Hematopoietic multipotent progenitor cell treated with erythropoietin and hydrocortisone succinate and interleukin-3 and kit ligand, for 15 days (in vitro differentiated cells): ENCODE measurements around the gene ICAM5.

ENCODE experiments used
- DNase-seq: peaks from one replicate; pipeline ENCODE4 v3.0.0-alpha.2; 2015; ENCODE audit warnings: low spot score

ICAM5 gene

DNA sequence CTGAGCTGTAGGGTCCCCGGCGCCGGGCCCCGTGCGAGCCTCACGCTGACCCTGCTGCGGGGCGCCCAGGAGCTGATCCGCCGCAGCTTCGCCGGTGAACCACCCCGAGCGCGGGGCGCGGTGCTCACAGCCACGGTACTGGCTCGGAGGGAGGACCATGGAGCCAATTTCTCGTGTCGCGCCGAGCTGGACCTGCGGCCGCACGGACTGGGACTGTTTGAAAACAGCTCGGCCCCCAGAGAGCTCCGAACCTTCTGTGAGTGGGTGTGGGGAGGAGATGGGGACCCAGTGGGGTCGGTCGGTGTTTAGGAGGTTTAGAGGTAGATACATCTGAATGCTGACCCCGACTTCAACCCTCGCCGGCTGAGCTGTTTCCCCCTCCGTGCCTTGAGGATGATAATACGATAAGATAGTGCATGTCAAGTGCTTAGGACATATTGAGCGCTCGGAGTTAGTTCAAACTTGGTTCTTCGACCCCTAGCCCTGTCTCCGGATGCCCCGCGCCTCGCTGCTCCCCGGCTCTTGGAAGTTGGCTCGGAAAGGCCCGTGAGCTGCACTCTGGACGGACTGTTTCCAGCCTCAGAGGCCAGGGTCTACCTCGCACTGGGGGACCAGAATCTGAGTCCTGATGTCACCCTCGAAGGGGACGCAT is 1.9 kb downstream of the ICAM5 start:
- DNase-seq, result no peak

DNA sequence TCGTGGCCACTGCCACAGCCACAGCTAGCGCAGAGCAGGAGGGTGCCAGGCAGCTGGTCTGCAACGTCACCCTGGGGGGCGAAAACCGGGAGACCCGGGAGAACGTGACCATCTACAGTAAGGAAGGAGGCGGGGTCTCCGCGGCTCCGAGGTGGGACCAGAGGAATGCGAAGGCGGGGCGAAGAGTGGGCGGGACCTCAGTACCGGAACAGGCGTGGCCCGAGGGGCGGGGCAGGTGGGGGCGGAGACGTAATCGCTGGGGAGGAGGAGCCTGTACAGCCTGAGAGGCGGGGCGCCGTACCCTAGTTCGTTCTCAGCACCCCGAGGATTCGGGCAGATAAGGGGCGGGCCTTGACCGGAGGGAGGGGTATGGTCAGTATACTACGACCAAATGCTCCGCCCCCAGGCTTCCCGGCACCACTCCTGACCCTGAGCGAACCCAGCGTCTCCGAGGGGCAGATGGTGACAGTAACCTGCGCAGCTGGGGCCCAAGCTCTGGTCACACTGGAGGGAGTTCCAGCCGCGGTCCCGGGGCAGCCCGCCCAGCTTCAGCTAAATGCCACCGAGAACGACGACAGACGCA is 2.5 kb downstream of the ICAM5 start:
- DNase-seq, result peak; percentile 91

DNA sequence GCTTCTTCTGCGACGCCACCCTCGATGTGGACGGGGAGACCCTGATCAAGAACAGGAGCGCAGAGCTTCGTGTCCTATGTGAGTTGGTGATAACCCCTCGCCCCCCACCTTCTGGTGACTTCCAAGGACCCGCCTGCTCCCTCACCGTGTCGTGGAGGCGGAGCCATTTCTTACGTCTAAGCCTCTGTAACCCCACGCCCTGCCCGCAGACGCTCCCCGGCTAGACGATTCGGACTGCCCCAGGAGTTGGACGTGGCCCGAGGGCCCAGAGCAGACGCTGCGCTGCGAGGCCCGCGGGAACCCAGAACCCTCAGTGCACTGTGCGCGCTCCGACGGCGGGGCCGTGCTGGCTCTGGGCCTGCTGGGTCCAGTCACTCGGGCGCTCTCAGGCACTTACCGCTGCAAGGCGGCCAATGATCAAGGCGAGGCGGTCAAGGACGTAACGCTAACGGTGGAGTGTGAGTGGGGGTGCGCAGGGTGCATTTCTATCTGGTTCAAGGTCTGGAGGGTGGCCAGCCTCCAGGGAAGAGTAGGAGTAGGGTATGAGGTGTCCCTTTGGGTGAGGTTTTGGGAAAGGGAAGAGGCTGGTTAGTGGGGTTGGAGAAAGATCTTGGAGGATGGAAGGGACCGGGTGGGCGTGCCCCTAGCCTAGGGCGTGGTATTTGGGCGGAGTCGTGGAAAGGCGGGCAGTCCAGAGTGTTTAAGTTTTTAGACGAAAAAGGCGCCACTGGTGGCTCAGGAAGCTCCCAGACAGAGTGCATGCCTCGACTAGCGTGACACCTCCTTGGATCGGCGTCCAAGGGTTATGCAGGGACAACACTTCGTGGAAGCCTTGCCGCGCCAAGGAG is 3.3 kb downstream of the ICAM5 start:
- peak; percentile 60 for DNase-seq

DNA sequence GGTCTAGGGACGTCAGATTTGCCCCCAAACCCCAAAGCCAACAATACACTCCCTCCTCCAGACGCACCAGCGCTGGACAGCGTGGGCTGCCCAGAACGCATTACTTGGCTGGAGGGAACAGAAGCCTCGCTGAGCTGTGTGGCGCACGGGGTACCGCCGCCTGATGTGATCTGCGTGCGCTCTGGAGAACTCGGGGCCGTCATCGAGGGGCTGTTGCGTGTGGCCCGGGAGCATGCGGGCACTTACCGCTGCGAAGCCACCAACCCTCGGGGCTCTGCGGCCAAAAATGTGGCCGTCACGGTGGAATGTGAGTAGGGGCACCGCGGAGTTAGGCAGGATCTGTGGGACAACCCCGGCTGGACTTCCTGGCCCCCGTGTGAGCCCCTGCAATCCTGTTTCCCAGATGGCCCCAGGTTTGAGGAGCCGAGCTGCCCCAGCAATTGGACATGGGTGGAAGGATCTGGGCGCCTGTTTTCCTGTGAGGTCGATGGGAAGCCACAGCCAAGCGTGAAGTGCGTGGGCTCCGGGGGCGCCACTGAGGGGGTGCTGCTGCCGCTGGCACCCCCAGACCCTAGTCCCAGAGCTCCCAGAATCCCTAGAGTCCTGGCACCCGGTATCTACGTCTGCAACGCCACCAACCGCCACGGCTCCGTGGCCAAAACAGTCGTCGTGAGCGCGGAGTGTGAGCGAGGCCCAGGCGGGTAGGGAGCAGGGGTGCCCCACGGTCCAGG is 4.0 kb downstream of the ICAM5 start:
- no peak for DNase-seq

DNA sequence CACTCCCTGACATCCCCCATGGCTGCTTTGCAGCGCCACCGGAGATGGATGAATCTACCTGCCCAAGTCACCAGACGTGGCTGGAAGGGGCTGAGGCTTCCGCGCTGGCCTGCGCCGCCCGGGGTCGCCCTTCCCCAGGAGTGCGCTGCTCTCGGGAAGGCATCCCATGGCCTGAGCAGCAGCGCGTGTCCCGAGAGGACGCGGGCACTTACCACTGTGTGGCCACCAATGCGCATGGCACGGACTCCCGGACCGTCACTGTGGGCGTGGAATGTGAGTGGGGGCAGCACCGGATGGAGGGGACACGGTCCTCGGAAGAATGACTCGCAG is 4.6 kb downstream of the ICAM5 start:
- DNase-seq, result no peak

DNA sequence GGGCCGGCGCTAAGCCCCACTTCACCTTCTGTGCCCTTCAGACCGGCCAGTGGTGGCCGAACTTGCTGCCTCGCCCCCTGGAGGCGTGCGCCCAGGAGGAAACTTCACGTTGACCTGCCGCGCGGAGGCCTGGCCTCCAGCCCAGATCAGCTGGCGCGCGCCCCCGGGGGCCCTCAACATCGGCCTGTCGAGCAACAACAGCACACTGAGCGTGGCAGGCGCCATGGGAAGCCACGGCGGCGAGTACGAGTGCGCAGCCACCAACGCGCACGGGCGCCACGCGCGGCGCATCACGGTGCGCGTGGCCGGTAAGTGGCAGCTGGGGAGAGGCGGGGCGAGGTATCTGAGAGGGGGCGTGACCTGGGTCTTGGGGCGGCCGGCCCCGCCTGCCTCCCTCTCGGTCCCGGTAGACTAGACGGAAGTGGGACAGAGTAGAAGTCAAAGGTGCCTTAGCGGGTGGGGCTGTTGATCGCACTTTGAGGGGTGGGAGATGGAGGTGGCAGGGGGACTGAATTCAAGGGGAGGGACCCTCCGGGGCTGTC is 5.6 kb downstream of the ICAM5 start:
- DNase-seq, result peak; percentile 62

DNA sequence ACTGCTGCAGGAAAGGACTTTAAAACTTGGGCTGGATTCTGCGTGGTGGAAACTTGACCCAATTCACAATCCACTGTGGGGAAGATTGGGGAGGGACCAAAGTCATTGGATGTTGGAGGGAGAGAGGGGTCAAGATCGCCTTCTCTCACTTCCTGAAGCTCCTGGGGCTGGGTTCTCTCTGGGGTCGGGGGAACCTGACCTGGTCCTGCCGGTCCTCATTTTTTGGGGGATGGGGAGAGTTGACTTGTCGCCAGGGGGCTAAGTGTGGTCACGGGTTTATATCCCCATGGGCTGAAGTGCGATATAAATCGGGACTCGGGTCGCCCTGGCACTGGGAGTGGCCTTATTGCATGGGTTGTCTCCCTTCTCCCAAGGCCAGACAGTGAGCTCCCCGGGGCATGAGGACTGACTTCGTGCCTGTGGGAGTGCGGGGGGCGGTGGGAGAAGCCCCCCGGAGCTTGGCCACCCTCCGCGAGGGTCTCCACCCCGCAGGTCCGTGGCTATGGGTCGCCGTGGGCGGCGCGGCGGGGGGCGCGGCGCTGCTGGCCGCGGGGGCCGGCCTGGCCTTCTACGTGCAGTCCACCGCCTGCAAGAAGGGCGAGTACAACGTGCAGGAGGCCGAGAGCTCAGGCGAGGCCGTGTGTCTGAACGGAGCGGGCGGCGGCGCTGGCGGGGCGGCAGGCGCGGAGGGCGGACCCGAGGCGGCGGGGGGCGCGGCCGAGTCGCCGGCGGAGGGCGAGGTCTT is 6.3 kb downstream of the ICAM5 start:
- DNase-seq, result no peak

DNA sequence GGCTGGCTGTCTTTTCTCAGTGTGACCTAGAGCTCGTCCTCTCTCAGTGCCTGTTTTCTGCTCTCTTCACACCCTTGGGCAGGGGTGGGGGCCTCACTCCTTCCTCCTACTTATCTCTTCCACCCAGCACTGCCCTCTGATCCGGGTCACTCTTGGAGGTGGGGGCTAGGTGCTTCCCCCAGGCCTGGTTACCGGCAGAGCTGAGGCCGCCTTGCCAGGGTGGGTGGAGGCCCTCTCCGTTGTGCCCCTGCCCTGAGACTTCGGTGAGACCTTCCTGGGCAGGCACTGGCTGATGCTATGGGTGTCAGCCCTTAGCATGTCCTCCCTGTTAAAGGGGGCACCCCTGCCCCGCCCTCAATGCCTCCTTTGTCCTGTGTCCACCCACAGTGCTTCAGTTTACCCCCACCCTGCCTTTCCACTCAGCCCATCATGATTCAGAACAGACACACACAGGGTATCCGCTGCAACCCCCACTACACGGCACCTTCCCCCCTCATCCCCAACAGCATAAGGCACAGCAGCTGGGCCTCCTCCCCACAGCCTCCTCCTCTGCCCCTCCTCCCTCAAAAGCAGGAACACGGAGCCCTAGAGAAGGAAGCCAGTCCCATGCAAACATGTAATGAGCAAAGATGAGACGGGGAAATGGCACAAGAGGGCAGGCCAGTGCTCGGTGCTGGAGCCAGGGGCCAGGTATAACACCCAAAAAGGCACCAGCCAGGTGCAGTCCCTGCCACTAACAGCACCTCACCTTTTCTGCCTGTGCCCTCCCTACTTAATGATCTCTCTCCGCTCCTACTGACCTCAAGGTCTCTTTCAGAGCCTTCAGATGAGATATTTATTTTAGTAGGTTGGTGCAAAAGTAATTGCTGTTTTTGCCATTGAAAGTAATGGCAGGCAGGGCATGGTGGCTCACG is 10.1 kb downstream of the ICAM5 start:
- DNase-seq, result peak; percentile 70

DNA sequence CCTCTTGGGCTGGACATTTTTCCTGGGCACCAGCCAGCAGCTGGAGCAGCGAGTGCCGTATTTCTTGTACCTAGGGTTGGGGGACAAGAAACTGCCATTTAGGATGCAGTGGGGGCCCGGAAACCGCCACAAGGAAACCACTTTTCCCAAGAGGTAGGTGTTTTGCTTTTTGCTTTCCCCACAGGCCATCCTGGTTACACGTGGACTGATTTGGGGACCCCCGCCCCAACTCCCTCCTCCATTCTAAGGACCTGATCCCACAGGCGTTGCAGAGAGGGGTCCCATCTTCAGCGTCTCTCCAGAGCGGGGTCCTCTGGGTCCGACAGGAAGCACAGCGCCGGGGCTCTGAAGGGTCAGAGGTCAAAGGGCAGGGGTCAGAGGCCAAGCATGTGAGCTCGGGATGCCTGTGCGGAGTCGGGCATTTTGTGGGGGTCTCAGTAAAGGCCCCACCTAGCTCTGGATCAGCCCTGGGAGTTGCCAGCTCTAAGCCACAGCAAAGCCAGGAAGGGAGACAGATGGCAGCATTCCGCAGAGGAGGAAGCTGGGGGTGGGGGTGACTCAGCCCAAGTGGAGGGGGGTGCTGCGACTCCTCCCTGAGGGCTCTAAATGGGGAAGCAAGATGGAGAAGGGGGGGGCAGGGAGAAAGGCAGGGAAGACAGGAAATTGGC is 15.5 kb downstream of the ICAM5 start:
- no peak for DNase-seq

DNA sequence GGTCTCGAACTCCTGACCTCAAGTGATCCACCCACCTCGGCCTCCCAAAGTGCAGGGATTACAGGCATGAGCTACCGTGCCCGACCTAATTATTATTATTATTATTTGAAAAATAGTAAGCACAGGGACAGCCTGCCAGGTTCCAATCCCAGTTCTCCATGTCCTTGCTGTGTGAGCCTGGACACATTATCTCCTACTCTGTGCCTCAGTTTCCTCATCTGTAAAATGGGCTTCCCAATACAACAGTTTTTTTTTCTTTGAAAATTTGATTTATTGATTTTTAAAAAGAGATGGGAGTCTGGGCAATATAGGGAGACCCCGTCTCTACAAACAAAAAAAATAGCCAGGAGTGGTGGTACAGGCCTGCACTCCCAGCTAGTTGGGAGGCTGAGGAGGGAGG is 16.6 kb downstream of the ICAM5 start:
- DNase-seq, result no peak

DNA sequence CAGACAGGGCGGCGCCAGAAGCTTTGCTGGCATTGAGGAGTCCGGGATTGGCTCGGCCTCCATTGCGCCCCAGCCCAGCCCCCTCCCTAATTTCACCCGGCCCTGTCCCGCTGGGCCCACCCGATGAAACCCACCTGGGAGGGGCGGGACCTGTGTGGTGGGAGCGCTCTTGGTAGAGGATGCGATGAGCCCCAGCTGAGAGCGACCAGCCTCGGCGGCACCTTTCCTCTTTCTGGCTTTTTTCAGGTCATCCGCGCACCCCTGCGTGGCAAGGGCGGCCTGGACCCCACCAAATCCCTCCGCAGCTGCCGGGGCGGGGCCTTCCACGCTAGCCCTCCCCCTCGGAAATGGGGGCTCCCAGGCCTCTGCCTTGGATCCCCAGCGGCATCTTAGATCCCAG is 19.7 kb downstream of the ICAM5 start, which contains the start of gene ZGLP1:
ZGLP1 (minus strand) TSS at position 393 of the 400 bp plus-strand sequence.
- no peak for DNase-seq

DNA sequence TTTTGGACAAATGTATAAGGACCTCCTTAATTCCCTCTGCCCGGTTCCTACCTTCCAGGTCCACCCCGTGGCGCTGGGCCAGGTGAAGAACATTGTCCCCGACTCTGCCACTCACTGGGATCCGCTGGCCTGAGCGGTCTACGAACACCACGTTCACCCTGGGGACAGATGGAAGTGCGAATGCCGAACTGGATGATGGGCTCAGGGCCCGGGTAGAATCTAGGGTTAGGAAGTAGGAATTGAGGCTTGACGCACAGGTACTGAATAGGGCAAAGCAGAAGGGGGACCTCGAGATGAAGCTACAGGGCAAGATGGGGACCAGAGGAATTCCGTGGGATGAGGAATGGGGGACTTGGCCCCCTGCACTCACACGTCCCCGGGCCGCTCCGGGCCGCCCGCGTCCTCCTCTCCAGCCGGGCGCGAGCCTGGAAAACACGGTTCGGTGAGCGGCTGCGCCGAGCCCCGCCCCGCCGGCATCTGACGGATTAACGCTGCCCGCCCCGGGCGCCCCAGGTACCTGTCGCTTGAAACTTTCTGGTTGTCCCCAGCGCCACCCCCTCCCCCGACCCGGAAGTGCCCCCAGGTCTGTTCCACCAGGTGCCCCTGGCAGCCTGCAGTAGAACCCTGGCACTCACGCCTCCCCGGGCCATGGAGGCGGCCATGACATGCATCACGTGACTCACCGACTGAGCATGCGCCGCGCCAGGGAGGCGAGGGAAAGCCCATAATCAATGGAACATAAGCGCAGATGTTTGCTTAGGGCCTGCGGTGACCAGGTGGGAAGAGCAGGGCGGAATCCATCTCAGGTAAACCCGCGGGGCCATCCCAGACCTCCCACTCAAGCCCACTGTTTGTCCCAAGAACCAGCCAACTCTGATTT is 25.8 kb downstream of the ICAM5 start, which contains the start of gene FDX2:
FDX2 (minus strand) TSS at position 681 of the 880 bp plus-strand sequence; CDS start at position 662, 19 bp downstream.
- DNase-seq, result peak; percentile 87

DNA sequence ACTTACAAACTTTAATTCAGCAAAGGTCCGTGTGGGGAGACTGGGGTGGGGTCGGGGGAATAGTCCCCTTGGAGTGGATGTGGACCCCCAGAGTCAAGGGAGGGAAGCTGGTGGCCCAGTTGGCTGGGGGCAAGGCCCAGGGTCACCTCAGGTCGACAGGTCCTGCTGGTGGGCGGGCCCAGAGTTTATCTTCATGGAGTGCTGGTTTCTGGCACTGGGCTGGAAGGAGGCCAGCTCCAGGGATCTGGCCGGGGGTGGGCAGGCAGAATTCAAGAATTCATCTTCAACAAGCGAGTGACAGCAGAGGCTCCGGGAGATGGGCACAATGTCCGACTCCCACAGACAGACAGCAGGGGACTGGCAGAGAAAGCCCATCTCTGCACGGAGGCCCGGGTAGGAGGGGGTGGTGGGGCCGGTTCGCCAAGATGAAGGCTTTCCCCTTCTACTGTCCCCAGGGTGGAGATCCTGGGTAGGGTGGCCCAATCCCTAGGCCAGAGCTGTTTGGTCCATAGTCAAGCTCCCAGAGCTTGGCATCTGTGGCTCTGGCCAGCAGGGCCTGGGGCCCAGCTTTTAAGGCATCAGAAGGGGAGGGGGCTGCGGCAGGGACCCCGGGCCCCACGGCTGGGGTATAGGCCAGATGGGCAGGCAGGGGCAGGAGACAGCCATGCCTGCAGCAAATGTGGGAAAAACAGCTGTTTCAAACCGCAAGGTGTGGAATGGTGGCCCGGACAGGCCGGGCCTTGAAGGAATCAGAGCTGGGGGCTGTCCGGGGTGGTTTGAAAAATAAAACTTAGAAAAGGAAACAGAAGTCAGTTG is 26.7 kb downstream of the ICAM5 start:
- DNase-seq, result peak; percentile 69

DNA sequence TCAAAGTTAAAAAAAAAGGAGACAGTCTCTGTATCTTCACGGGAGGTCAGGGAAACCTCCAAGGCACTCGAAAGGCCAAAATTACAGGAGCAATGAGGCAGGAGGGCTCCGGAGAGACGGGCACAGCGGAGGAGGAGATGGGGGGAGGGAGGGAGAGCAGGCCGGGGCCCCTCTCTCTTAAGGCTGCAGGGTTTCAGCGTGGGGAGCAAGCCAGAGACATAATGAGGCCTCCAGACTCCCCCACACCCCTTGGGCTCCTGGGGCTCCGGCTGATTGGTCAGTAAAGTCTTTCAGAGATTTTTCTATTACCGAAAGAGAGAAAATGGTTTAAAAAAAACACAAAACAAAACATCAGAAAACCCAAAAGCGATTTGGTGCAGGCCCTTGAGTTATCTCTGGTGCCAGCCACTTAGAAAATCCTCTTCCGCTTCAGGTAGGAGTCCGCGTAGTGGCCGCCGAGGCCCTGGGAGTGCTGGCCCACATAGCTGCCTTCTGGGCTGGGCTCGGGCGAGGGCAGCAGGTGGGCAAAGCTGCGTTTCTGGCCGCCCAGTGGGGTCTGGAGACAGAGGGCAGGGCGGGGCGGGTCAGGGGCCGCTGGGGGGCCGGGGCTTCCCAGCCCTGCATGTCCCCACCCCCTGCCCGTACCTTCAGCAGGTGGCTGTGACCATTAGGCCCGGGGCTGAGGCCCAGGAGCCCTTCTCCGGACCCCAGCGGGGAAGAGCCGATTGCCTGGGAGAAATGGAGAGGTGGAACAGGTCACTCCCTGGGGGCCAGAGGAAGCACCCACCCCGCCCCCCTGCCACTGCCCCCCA is 27.5 kb downstream of the ICAM5 start:
- DNase-seq, result no peak

DNA sequence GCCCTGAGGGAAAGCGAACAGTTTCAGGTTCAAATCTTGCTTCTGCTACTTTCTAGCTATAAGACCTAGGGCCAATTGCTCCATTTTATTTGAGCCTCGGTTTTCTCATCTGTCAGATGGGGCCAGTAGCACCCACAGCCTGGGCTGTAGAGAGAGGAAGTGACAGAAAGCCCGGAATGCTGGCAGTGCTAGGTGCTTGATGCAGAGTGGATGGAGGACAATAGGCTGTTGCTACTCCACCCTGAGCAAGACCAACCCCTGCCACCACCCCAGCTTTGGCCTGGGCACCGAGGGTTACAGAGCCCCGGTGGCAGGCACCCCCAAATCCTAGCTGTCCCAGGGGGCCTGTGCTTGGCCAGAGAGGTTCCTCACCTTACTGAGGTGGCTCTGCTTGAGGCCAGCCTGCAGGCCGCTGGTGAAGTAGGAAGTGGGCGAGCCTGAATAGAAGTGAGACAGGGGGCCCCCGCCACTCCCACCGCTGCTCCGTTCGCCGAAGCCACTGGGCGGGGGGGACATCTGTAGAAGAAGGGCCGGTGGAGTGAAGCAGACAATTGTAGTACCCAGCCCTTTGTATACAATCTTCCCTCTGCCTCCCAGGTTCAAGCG is 28.2 kb downstream of the ICAM5 start:
- no peak for DNase-seq
